ENCODE data around the gene TMEM244.

Gene TMEM244

GRCh38 chr6:129860908-129861665, at the start of gene TMEM244:
TSS of gene TMEM244 (minus strand) at chr6:129861315. CDS start at chr6:129861188, 127 bp downstream.
- Histone ChIP-seq H3K36me3 (ENCODE audit: control insufficient read depth, insufficient read depth, low read length) (no peaks in the 10 kb centered on the region), H3K4me3 (ENCODE audit: low read length) (no peak within 1 kb of the TSS), H3K27ac (ENCODE audit: low read depth, low read length) (no peak within 1 kb of the TSS), H3K27me3 (ENCODE audit: control insufficient read depth, insufficient read depth, low read length) (no peaks in the 10 kb centered on the region), H3K4me1 (ENCODE audit: control insufficient read depth, insufficient read depth, low read length) (no peaks in the 10 kb centered on the region), H3K9ac (ENCODE audit: low read length) (no peak within 1 kb of the TSS)

GRCh38 chr6:129908858-129909257, 47.7 kb upstream of the TMEM244 start:
- Histone ChIP-seq H3K9ac (ENCODE audit: low read length) (no peak overlapping the region), H3K4me3 (ENCODE audit: low read length) (no peak overlapping the region), H3K27ac (ENCODE audit: low read depth, low read length) (no peak overlapping the region), H3K27me3 (ENCODE audit: control insufficient read depth, insufficient read depth, low read length) (no peaks in the 10 kb centered on the region), H3K4me1 (ENCODE audit: control insufficient read depth, insufficient read depth, low read length) (no peaks in the 10 kb centered on the region), H3K36me3 (ENCODE audit: control insufficient read depth, insufficient read depth, low read length) (no peaks in the 10 kb centered on the region)

- Histone ChIP-seq H3K36me3 (ENCODE audit: control insufficient read depth, insufficient read depth, low read length) (no peaks in the 10 kb centered on the region), H3K4me3 (ENCODE audit: low read length) (no peak overlapping the region), H3K27me3 (ENCODE audit: control insufficient read depth, insufficient read depth, low read length) (no peaks in the 10 kb centered on the region), H3K9ac (ENCODE audit: low read length) (no peak overlapping the region), H3K27ac (ENCODE audit: low read depth, low read length) (no peak overlapping the region), H3K4me1 (ENCODE audit: control insufficient read depth, insufficient read depth, low read length) (no peaks in the 10 kb centered on the region)
Observed at GRCh38 chr6:129908356-129908755, 47.2 kb upstream of the TMEM244 start.

- H3K36me3 ChIP-seq (ENCODE audit: control insufficient read depth, insufficient read depth, low read length): no peaks in the 10 kb centered on the region
- H3K4me3 ChIP-seq (ENCODE audit: low read length): no peak overlapping the region
- H3K27ac ChIP-seq (ENCODE audit: low read depth, low read length): no peak overlapping the region
- H3K27me3 ChIP-seq (ENCODE audit: control insufficient read depth, insufficient read depth, low read length): no peaks in the 10 kb centered on the region
- H3K4me1 ChIP-seq (ENCODE audit: control insufficient read depth, insufficient read depth, low read length): no peaks in the 10 kb centered on the region
- H3K9ac ChIP-seq (ENCODE audit: low read length): no peak overlapping the region
Observed at GRCh38 chr6:129906515-129907077, 45.5 kb upstream of the TMEM244 start.

- no peak overlapping the region for H3K9ac ChIP-seq (ENCODE audit: low read length)
- no peaks in the 10 kb centered on the region for H3K4me1 ChIP-seq (ENCODE audit: control insufficient read depth, insufficient read depth, low read length)
- no peak overlapping the region for H3K27ac ChIP-seq (ENCODE audit: low read depth, low read length)
- H3K4me3 ChIP-seq (ENCODE audit: low read length): no peak overlapping the region
- no peaks in the 10 kb centered on the region for H3K27me3 ChIP-seq (ENCODE audit: control insufficient read depth, insufficient read depth, low read length)
- no peaks in the 10 kb centered on the region for H3K36me3 ChIP-seq (ENCODE audit: control insufficient read depth, insufficient read depth, low read length)
Observed at GRCh38 chr6:129903082-129903481, 42.0 kb upstream of the TMEM244 start.

GRCh38 chr6:129902681-129903080, 41.6 kb upstream of the TMEM244 start:
- Histone ChIP-seq H3K27ac (ENCODE audit: low read depth, low read length) (no peak overlapping the region), H3K4me1 (ENCODE audit: control insufficient read depth, insufficient read depth, low read length) (no peaks in the 10 kb centered on the region), H3K9ac (ENCODE audit: low read length) (no peak overlapping the region), H3K36me3 (ENCODE audit: control insufficient read depth, insufficient read depth, low read length) (no peaks in the 10 kb centered on the region), H3K27me3 (ENCODE audit: control insufficient read depth, insufficient read depth, low read length) (no peaks in the 10 kb centered on the region), H3K4me3 (ENCODE audit: low read length) (no peak overlapping the region)

GRCh38 chr6:129901910-129902309, 40.8 kb upstream of the TMEM244 start:
- Histone ChIP-seq H3K27me3 (ENCODE audit: control insufficient read depth, insufficient read depth, low read length) (no peaks in the 10 kb centered on the region), H3K27ac (ENCODE audit: low read depth, low read length) (no peak overlapping the region), H3K36me3 (ENCODE audit: control insufficient read depth, insufficient read depth, low read length) (no peaks in the 10 kb centered on the region), H3K4me3 (ENCODE audit: low read length) (no peak overlapping the region), H3K9ac (ENCODE audit: low read length) (no peak overlapping the region), H3K4me1 (ENCODE audit: control insufficient read depth, insufficient read depth, low read length) (no peaks in the 10 kb centered on the region)

GRCh38 chr6:129895692-129896091, 34.6 kb upstream of the TMEM244 start:
- Histone ChIP-seq H3K9ac (ENCODE audit: low read length) (no peak overlapping the region), H3K27me3 (ENCODE audit: control insufficient read depth, insufficient read depth, low read length) (no peaks in the 10 kb centered on the region), H3K4me1 (ENCODE audit: control insufficient read depth, insufficient read depth, low read length) (no peaks in the 10 kb centered on the region), H3K27ac (ENCODE audit: low read depth, low read length) (no peak overlapping the region), H3K4me3 (ENCODE audit: low read length) (no peak overlapping the region), H3K36me3 (ENCODE audit: control insufficient read depth, insufficient read depth, low read length) (no peaks in the 10 kb centered on the region)

GRCh38 chr6:129894921-129895320, 33.8 kb upstream of the TMEM244 start:
- Histone ChIP-seq H3K4me1 (ENCODE audit: control insufficient read depth, insufficient read depth, low read length) (no peaks in the 10 kb centered on the region), H3K27me3 (ENCODE audit: control insufficient read depth, insufficient read depth, low read length) (no peaks in the 10 kb centered on the region), H3K36me3 (ENCODE audit: control insufficient read depth, insufficient read depth, low read length) (no peaks in the 10 kb centered on the region), H3K27ac (ENCODE audit: low read depth, low read length) (no peak overlapping the region), H3K9ac (ENCODE audit: low read length) (no peak overlapping the region), H3K4me3 (ENCODE audit: low read length) (no peak overlapping the region)

- Histone ChIP-seq H3K4me3 (ENCODE audit: low read length) (no peak overlapping the region), H3K27me3 (ENCODE audit: control insufficient read depth, insufficient read depth, low read length) (no peaks in the 10 kb centered on the region), H3K27ac (ENCODE audit: low read depth, low read length) (no peak overlapping the region)
Observed at GRCh38 chr6:129893640-129894039, 32.5 kb upstream of the TMEM244 start.

GRCh38 chr6:129890701-129891100, 29.6 kb upstream of the TMEM244 start:
- no peaks in the 10 kb centered on the region for H3K27me3 ChIP-seq (ENCODE audit: control insufficient read depth, insufficient read depth, low read length)
- H3K27ac ChIP-seq (ENCODE audit: low read depth, low read length): no peak overlapping the region
- no peaks in the 10 kb centered on the region for H3K36me3 ChIP-seq (ENCODE audit: control insufficient read depth, insufficient read depth, low read length)
- no peak overlapping the region for H3K9ac ChIP-seq (ENCODE audit: low read length)
- H3K4me1 ChIP-seq (ENCODE audit: control insufficient read depth, insufficient read depth, low read length): no peaks in the 10 kb centered on the region
- H3K4me3 ChIP-seq (ENCODE audit: low read length): no peak overlapping the region

More at GRCh38 chr6:129893640-129894039, 32.5 kb upstream of the TMEM244 start:
- no peaks in the 10 kb centered on the region for H3K4me1 ChIP-seq (ENCODE audit: control insufficient read depth, insufficient read depth, low read length)
- no peaks in the 10 kb centered on the region for H3K36me3 ChIP-seq (ENCODE audit: control insufficient read depth, insufficient read depth, low read length)
- no peak overlapping the region for H3K9ac ChIP-seq (ENCODE audit: low read length)

GRCh38 chr6:129890164-129890563, 29.0 kb upstream of the TMEM244 start:
- Histone ChIP-seq H3K27me3 (ENCODE audit: control insufficient read depth, insufficient read depth, low read length) (no peaks in the 10 kb centered on the region), H3K9ac (ENCODE audit: low read length) (no peak overlapping the region), H3K4me1 (ENCODE audit: control insufficient read depth, insufficient read depth, low read length) (no peaks in the 10 kb centered on the region), H3K36me3 (ENCODE audit: control insufficient read depth, insufficient read depth, low read length) (no peaks in the 10 kb centered on the region), H3K27ac (ENCODE audit: low read depth, low read length) (no peak overlapping the region), H3K4me3 (ENCODE audit: low read length) (no peak overlapping the region)

- Histone ChIP-seq H3K36me3 (ENCODE audit: control insufficient read depth, insufficient read depth, low read length) (no peaks in the 10 kb centered on the region), H3K4me1 (ENCODE audit: control insufficient read depth, insufficient read depth, low read length) (no peaks in the 10 kb centered on the region), H3K27me3 (ENCODE audit: control insufficient read depth, insufficient read depth, low read length) (no peaks in the 10 kb centered on the region), H3K4me3 (ENCODE audit: low read length) (no peak overlapping the region), H3K27ac (ENCODE audit: low read depth, low read length) (no peak overlapping the region), H3K9ac (ENCODE audit: low read length) (no peak overlapping the region)
Observed at GRCh38 chr6:129889580-129889979, 28.5 kb upstream of the TMEM244 start.

Data from rectal smooth muscle tissue (tissue), 1 donor.